Loucy (cell line): Measurements from ENCODE around the gene ZNF423.

ENCODE experiments used
- CTCF ChIP-seq: fragments of 200-600 bp; sonication (generic); conservative IDR thresholded peaks from 2 replicates; pipeline ENCODE4 v1.5.1; 2014; ENCODE audit warnings: mild to moderate bottlenecking, antibody characterized with exemption, low read length
- EZH2phosphoT487 ChIP-seq: fragments of 200-600 bp; IDR thresholded peaks from 2 replicates; pipeline ENCODE4 v1.6.1; 2018; ENCODE audit warnings: antibody characterized with exemption, mild to moderate bottlenecking, moderate library complexity, borderline replicate concordance

GRCh38 chr16:49652456-49653172, 203.3 kb downstream of the ZNF423 start:
- TF ChIP-seq CTCF, result no peak
- no peak for TF ChIP-seq EZH2phosphoT487
